Measurements from ENCODE around the gene FEZF1.

FEZF1 gene

GRCh38 chr7:122315507-122316466 lies 11.2 kb upstream of the FEZF1 start:
- Mint-ChIP-seq H3K4me3 (peak overlapping the region in 1 of 3 experiments; percentile 38), H3K4me1 (peaks cover 12% of the 10 kb centered on the region), H3K36me3 (ENCODE audit: low read depth) (no peaks in the 10 kb centered on the region), H3K27me3 (ENCODE audit: low read depth) (peaks cover 97% of the 10 kb centered on the region), H3K9me3 (peaks cover 5% of the 10 kb centered on the region), H3K27ac (no peak overlapping the region)
- no peak for TF ChIP-seq CTCF (IDR thresholded peaks at IDR 0.05; ENCODE audit: unreplicated experiment in 3 of 3)

DNA sequence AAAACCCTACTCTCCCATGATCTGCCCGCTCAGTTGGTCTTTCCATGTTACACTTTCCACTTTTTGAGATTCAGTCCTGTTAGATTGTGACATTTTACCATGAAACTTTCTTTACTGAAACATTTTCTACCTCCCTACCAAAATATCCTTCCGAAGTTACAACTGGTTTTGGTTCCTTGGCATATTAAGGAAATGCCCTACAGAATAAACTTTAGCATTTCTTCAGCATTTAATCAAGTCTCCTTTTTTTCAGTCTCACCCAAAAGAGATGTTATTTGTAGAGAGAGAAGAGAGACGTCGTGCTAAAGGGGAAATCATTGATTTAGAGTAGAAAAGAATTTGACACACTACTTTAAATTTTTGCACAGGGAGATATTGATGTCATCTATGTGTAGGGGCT lies 9.7 kb upstream of the FEZF1 start:
- H3K27ac Mint-ChIP-seq: no peak overlapping the region
- no peaks in the 10 kb centered on the region for H3K36me3 Mint-ChIP-seq (ENCODE audit: low read depth)
- peaks cover 5% of the 10 kb centered on the region for H3K9me3 Mint-ChIP-seq
- peaks cover 18% of the 10 kb centered on the region for H3K4me1 Mint-ChIP-seq
- no peak for TF ChIP-seq CTCF (IDR thresholded peaks at IDR 0.05; ENCODE audit: unreplicated experiment in 3 of 3)
- H3K4me3 Mint-ChIP-seq: no peak overlapping the region
- peaks cover 100% of the 10 kb centered on the region for H3K27me3 Mint-ChIP-seq (ENCODE audit: low read depth)

GRCh38 chr7:122312789-122313188 lies 8.2 kb upstream of the FEZF1 start:
- no peak overlapping the region for H3K27ac Mint-ChIP-seq

GRCh38 chr7:122311734-122312450 lies 7.3 kb upstream of the FEZF1 start:
- no peaks in the 10 kb centered on the region for H3K36me3 Mint-ChIP-seq (ENCODE audit: low read depth)
- peaks cover 18% of the 10 kb centered on the region for H3K4me1 Mint-ChIP-seq
- no peak overlapping the region for H3K27ac Mint-ChIP-seq
- H3K4me3 Mint-ChIP-seq: peak overlapping the region in 2 of 3 experiments; percentile 34 to 65
- peaks cover 5% of the 10 kb centered on the region for H3K9me3 Mint-ChIP-seq
- peaks cover 100% of the 10 kb centered on the region for H3K27me3 Mint-ChIP-seq (ENCODE audit: low read depth)
- TF ChIP-seq CTCF (IDR thresholded peaks at IDR 0.05; ENCODE audit: unreplicated experiment in 3 of 3): no peak

More at GRCh38 chr7:122312789-122313188, 8.2 kb upstream of the FEZF1 start:
- no peaks in the 10 kb centered on the region for H3K36me3 Mint-ChIP-seq (ENCODE audit: low read depth)
- peaks cover 18% of the 10 kb centered on the region for H3K4me1 Mint-ChIP-seq
- no peak overlapping the region for H3K4me3 Mint-ChIP-seq
- H3K27me3 Mint-ChIP-seq (ENCODE audit: low read depth): peaks cover 100% of the 10 kb centered on the region
- TF ChIP-seq CTCF (IDR thresholded peaks at IDR 0.05; ENCODE audit: unreplicated experiment in 3 of 3): no peak
- H3K9me3 Mint-ChIP-seq: peaks cover 5% of the 10 kb centered on the region

GRCh38 chr7:122311050-122311700 lies 6.6 kb upstream of the FEZF1 start:
- H3K27me3 Mint-ChIP-seq (ENCODE audit: low read depth): peaks cover 100% of the 10 kb centered on the region
- no peaks in the 10 kb centered on the region for H3K36me3 Mint-ChIP-seq (ENCODE audit: low read depth)
- peaks cover 5% of the 10 kb centered on the region for H3K9me3 Mint-ChIP-seq
- no peak for TF ChIP-seq CTCF (IDR thresholded peaks at IDR 0.05; ENCODE audit: unreplicated experiment in 3 of 3)
- no peak overlapping the region for H3K27ac Mint-ChIP-seq
- H3K4me1 Mint-ChIP-seq: peaks cover 23% of the 10 kb centered on the region
- peak overlapping the region; percentile 19 to 65 (median 34) for H3K4me3 Mint-ChIP-seq

Data from nephron (organoid).